ENCODE results near the gene CST9. TPM values are rescaled to one million over a fixed set of nuclear protein-coding genes. Genes with fewer than 3 reads are reported as not detected.
"Not testable (repeated sequence)": the region's sequence is repeated elsewhere in the genome, so short reads cannot be mapped to it uniquely, and the experiment has no call there.

The CST9 gene
- total RNA-seq, 6 experiments from 2014 or later = not detected

DNA sequence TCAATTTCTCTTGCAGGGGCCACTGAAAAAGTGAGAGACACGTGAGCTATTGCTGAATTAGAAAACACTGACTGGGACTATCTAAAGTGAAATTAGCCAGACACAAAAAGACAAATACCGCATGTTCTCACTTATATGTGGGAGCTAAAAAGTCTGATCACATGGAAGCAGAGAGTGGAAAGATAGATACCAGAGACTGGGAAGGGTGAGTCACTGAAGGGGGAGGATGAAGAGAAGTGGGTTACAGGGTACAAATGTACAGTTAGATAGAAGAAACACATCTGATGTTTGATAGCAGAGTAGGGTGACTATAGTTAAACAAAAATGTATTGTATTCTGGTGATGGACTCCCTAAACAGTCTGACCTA is 18.6 kb upstream of the CST9 start:
- DNase-seq = no peak
- Mint-ChIP-seq H3K27me3 (ENCODE audit: insufficient read depth) (peaks cover 14% of the 10 kb centered on the region; the same call in 1 of the 2 replicates), H3K36me3 (ENCODE audit: low read depth) (no peaks in the 10 kb centered on the region), H3K4me3 (no peak overlapping the region), H3K27ac (no peak overlapping the region), H3K9me3 (no peaks in the 10 kb centered on the region), H3K4me1 (ENCODE audit: low read depth) (peaks cover 48% of the 10 kb centered on the region)
- TF ChIP-seq, protein P1, sequence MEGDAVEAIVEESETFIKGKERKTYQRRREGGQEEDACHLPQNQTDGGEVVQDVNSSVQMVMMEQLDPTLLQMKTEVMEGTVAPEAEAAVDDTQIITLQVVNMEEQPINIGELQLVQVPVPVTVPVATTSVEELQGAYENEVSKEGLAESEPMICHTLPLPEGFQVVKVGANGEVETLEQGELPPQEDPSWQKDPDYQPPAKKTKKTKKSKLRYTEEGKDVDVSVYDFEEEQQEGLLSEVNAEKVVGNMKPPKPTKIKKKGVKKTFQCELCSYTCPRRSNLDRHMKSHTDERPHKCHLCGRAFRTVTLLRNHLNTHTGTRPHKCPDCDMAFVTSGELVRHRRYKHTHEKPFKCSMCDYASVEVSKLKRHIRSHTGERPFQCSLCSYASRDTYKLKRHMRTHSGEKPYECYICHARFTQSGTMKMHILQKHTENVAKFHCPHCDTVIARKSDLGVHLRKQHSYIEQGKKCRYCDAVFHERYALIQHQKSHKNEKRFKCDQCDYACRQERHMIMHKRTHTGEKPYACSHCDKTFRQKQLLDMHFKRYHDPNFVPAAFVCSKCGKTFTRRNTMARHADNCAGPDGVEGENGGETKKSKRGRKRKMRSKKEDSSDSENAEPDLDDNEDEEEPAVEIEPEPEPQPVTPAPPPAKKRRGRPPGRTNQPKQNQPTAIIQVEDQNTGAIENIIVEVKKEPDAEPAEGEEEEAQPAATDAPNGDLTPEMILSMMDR (IDR thresholded peaks at IDR 0.05) = no peak

DNA sequence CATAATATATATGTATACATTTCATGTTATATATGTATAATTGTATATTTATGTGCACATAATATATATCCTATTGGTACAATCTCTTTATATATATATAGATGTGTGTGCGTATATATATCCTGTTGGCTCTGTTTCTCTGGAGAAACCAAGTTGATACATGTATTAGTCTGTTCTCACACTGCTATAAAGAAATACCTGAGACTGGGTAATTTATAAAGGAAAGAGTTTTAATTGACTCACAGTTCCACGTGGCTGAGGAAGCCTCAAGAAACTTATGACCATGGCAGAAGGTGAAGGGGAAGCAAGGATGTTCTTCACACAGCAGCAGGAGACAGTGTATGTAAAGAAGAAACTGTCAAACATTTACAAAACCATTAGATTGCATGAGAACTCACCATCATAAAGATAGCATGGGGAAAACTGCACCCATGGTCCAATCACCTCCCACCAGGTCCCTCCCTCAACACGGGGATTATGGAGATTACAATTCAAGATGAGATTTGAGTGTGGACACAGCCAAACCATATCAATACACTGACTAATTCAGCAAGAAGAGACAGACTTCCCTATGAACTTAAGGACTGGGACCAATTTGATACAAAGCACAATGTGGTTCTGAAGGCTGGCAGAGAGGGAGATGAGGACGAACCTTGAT is 18.1 kb upstream of the CST9 start:
- peaks cover 43% of the 10 kb centered on the region for H3K4me1 Mint-ChIP-seq (ENCODE audit: low read depth)
- H3K36me3 Mint-ChIP-seq (ENCODE audit: low read depth) = no peaks in the 10 kb centered on the region
- DNase-seq = no peak
- H3K27me3 Mint-ChIP-seq (ENCODE audit: insufficient read depth) = peaks cover 15% of the 10 kb centered on the region; the same call in 1 of the 2 replicates
- H3K4me3 Mint-ChIP-seq = no peak overlapping the region
- peak overlapping the region; percentile 58 for H3K27ac Mint-ChIP-seq
- TF ChIP-seq, protein P1 (IDR thresholded peaks at IDR 0.05) = no peak
- no peaks in the 10 kb centered on the region for H3K9me3 Mint-ChIP-seq

DNA sequence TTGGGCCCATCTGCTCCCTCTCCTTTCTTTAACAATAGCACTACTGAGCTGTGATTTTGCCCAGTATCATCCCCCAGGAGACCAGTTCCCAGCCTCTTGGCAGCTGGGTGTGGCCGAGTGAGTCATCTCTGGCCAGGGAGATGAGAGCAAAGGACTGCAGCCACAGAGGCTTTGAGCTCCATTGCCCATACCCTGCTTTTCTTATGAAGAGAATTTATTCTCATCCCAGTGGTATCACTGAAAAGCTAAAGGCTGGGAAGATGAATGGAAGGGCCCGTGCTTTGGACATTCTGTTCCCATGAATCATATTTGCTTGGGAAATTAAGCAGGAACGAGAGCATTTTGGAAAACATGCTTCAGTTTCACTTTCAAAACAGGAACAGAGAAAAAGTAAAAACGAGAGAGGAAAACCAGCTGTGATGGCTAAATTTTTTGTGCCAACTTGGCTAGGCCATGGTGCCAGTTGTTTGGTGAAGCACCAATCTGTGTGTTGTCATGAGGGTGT is 17.2 kb upstream of the CST9 start:
- Mint-ChIP-seq H3K27me3 (ENCODE audit: insufficient read depth) (peaks cover 18% of the 10 kb centered on the region; the same call in 1 of the 2 replicates), H3K4me3 (peak overlapping the region; percentile 89), H3K9me3 (no peaks in the 10 kb centered on the region), H3K27ac (peak overlapping the region; percentile 98), H3K4me1 (ENCODE audit: low read depth) (peaks cover 42% of the 10 kb centered on the region), H3K36me3 (ENCODE audit: low read depth) (no peaks in the 10 kb centered on the region)
- TF ChIP-seq, protein P1 (IDR thresholded peaks at IDR 0.05) = no peak
- peak; percentile 78 for DNase-seq

DNA sequence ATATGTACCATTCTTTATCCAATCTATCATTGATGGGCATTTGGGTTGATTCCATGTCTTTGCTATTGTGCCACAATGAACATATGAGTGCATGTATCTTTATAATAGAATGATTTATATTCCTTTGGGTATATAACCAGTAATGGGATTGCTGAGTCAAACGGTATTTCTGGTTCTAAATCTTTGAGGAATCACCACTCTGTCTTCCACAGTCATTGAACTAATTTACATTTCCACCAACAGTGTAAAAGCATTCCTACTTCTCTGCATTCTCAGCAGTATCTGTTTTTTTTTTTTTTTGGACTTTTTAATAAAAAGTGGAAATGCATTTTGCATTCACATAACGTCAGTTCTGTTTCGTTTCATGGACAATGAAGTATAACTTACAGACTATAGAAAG is 16.7 kb upstream of the CST9 start:
- H3K9me3 Mint-ChIP-seq; DNase-seq; H3K36me3 Mint-ChIP-seq (ENCODE audit: low read depth): not testable (repeated sequence)
- peak overlapping the region; percentile 89; the same call in 1 of the 2 replicates for H3K4me3 Mint-ChIP-seq
- peaks cover 42% of the 10 kb centered on the region for H3K4me1 Mint-ChIP-seq (ENCODE audit: low read depth)
- H3K27ac Mint-ChIP-seq = peak overlapping the region; percentile 98
- H3K27me3 Mint-ChIP-seq (ENCODE audit: insufficient read depth) = peaks cover 20% of the 10 kb centered on the region; the same call in 1 of the 2 replicates

DNA sequence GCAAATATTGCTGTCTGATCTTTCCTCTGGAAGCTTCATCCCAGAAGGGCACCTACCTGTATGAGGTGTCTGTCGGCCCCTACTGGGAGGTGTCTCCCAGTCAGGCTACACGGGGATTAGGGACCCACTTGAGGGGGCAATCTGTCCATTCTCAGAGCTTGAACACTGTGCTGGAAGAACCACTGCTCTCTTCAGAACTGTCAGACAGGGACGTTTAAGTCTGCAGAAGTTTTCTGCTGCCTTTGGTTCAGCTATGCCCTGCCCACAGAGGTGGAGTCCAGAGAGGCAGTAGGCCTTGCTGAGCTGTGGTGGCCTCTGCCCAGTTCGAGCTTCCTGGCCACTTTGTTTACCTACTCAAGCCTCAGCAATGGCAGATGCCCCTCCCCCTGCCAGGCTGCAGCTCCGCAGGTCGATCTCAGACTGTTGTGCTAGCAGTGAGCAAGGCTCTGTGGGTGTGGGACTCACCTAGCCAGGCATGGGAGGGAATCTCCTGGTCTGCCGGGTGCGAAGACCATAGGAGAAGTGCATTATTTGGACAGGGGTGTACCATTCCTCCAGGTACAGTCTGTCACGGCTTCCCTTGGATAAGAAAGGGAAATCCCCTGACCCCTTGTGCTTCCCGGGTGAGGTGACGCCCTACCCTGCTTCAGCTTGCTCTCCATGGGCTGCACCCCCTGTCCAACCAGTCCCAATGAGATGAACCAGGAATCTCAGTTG is 15.1 kb upstream of the CST9 start:
- Mint-ChIP-seq H3K27me3 (ENCODE audit: insufficient read depth) (peaks cover 26% of the 10 kb centered on the region), H3K4me1 (ENCODE audit: low read depth) (peaks cover 33% of the 10 kb centered on the region)
- DNase-seq; H3K27ac Mint-ChIP-seq; H3K4me3 Mint-ChIP-seq; H3K9me3 Mint-ChIP-seq; H3K36me3 Mint-ChIP-seq (ENCODE audit: low read depth): not testable (repeated sequence)

DNA sequence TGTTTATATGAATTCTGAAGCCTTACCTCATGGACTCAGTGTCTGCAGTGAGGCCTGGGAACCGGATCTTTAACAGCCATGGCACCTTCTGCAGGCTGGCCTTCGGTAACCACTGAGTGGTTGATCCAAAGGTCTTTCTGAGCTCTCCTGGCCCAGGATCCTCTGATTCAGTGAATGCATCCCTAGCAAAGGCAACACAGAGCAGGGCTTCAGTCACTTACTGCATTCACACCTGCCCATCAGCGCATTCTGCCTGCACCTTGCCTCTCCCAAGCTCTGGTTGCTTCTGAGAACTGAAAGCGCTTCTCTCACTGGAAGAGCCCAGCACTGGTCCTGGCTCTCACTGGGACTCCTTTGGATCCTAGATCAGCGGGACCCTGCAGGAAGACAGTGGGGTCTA is 8.4 kb upstream of the CST9 start:
- no peaks in the 10 kb centered on the region for H3K4me1 Mint-ChIP-seq (ENCODE audit: low read depth)
- no peak overlapping the region for H3K27ac Mint-ChIP-seq
- TF ChIP-seq, protein P1 (IDR thresholded peaks at IDR 0.05) = no peak
- no peaks in the 10 kb centered on the region for H3K9me3 Mint-ChIP-seq
- no peak for DNase-seq
- peaks cover 37% of the 10 kb centered on the region for H3K27me3 Mint-ChIP-seq (ENCODE audit: insufficient read depth)
- H3K36me3 Mint-ChIP-seq (ENCODE audit: low read depth) = no peaks in the 10 kb centered on the region
- H3K4me3 Mint-ChIP-seq = no peak overlapping the region

All from HFFc6 (cell line).